Anterior cingulate cortex (tissue), 58 donors: ENCODE measurements around the gene SCARB2.
A peak's percentile ranks its signal among the peaks of the same experiment; 100 is the strongest.

Experiments
- DNase-seq, 58 donors: peaks; one replicate each; lab custom pipeline; 2025; lab: John Stamatoyannopoulos, UW

Gene SCARB2

GRCh38 chr4:76160355-76160754, 53.3 kb downstream of the SCARB2 start:
- no peak for DNase-seq

DNA sequence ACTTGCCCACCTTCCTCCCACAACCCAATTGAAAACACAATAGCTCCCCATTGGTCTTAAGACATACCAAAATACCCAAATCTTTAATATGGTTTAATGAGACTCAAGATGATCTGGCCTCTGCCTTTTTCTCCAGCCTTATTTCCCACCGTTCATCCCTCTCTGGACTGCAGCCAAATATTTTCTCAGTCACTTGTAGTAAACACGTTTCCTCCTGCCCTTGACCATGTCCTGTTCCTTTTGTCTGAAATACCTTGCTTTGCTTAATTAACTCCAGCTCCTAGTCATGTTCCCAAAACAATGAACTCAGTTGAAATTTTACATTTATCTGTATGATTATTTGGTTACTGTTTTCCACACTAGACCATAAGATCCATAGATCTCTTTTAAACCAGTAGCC, 57.0 kb downstream of the SCARB2 start:
- DNase-seq = no peak

GRCh38 chr4:76155979-76156378, 57.6 kb downstream of the SCARB2 start:
- no peak for DNase-seq

- no peak for DNase-seq
These were observed 60.3 kb downstream of the SCARB2 start for GRCh38 chr4:76153356-76153755.

- DNase-seq = peak; percentile 51 to 96 (median 90)
These were observed 65.3 kb downstream of the SCARB2 start, which contains the start of gene NUP54 for GRCh38 chr4:76148142-76148865. TSS of gene NUP54 (minus strand) at chr4:76148397. CDS start at chr4:76148374, 23 bp downstream.

DNA sequence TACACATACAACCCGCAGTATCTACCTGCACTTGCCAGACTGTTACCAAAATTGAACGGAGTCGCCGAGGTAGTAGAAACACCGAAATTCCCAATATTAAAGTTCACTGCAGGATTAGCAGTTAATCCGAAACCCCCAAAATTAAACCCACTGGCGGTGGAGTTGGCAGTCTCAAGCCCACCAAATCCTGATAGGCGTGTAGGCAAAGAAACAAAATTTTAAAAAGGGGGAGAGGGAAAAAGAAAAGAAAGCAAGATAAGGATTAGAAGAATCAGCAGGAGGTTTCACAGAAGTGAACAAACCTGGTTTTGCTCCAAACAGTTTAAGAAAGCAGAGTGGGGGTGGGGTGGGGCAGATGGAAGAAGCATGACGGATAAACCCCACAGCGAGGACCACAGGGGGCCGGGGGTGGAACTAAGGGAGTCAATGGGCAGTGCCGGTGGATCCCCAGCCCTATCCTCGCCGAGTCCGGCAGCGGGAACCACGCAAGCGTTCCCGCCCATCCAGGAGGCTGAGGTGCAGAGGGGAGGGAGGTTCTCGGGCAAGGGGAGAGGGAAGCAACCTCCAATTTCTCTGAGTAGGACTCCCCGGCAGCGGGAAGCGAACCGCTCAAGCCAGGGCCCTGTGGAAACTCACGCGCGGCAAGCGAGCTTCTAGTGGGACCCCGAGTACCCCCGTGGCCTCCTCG, 66.0 kb downstream of the SCARB2 start:
- DNase-seq = peak in 32 of 58 donors; percentile 2 to 71 (median 46)

GRCh38 chr4:76144546-76144945, 69.1 kb downstream of the SCARB2 start:
- no peak for DNase-seq

DNA sequence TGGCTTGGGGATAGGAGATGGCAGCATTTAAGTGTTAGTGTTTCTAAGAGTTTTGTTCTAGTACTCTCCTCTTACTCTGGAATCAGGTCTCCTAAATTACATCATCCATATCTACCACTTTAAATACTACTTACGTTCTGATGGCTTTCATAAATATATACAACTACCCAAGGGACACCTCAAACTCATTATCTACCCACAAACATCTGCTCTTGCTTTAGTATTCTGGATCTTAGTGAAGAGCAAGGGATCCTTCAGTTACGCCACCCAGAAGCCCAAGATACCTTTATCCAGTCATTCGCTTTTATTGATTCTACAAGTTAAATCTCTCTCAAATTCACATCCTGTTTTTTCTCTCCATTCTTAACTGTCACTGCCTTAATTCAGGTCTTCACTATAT, 72.4 kb downstream of the SCARB2 start:
- no peak for DNase-seq

- DNase-seq = no peak
These were observed 85.9 kb downstream of the SCARB2 start for GRCh38 chr4:76127754-76128153.

GRCh38 chr4:76125816-76126215, 87.8 kb downstream of the SCARB2 start:
- DNase-seq = no peak

GRCh38 chr4:76120199-76120598, 93.4 kb downstream of the SCARB2 start:
- DNase-seq = no peak

DNA sequence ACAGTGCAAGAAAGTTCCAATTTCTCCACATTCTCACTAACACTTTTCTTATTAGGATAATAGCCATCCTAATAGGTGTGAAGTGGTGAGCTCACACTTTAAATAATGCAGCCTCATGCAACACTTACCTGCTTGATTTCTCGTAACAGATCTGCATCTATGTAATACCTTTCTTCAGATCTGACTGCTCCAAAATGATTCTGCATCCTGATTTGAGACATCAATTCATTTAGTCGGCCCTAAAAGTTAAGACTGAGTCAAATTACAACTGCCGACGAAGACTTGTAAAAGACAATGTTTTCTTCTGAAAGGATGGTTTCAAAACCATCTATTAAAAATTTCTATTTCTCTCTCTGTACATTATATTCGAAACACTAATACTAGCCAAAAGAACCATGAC, 96.1 kb downstream of the SCARB2 start:
- DNase-seq = no peak

DNA sequence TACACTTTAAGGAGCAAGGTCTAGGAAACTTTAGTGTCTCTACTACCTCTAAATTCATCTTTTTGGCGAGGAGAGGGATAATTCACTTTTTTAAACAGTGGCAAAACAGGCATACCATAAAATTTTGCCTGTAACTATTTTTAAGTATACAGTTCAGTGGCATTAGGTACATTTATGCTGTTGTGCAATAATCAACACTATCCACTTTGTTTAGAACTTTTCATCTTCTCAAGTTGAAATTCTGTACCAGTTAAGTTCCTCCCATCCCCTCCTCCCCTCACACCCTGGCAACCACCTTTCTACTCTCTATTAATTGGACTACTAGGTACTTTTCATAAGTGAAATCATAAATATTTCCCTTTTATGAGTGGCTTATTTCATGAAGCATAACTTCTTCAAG, 96.8 kb downstream of the SCARB2 start:
- DNase-seq = no peak
